Heart left ventricle (tissue), 16 donors: Measurements from ENCODE around the gene PKD2. TPM values are rescaled to one million over a fixed set of nuclear protein-coding genes. Genes with fewer than 3 reads are reported as not detected.

ENCODE experiments used
- ATAC-seq, 4 donors: fragments of 200-7000 bp; cut with Tn5 transposase; one replicate each; pipeline ENCODE4 v1.9.1; 2020 to 2022; ENCODE audit warnings: moderate library complexity in 4 of 4, mild to moderate bottlenecking in 3 of 4, moderate number of reproducible peaks in 1 of 4
- DNase-seq, 5 donors: peaks; one replicate each; pipeline ENCODE4 v3.0.0-alpha.2; 2020
- H3K27ac ChIP-seq, 12 donors: fragments of 200-600 bp; sonication (generic) in 4 of 12; one replicate each; pipeline versions ENCODE4 v1.5.0 to v1.8.0; 2016 to 2022; ENCODE audit warnings: mild to moderate bottlenecking in 2 of 12
- H3K27me3 ChIP-seq, 9 donors: fragments of 200-600 bp; sonication (generic) in 2 of 9; one replicate each; pipeline versions ENCODE4 v1.5.1 to v1.8.0; 2016 to 2022; ENCODE audit warnings: mild to moderate bottlenecking in 3 of 9
- H3K36me3 ChIP-seq, 9 donors: fragments of 200-600 bp; sonication (generic) in 2 of 9; one replicate each; pipeline versions ENCODE4 v1.5.0 to v1.8.0; 2018 to 2022; ENCODE audit warnings: mild to moderate bottlenecking in 2 of 9
- H3K4me1 ChIP-seq, 12 donors: fragments of 200-600 bp; sonication (generic) in 4 of 12; one replicate each; pipeline versions ENCODE4 v1.5.0 to v1.8.0; 2016 to 2022; ENCODE audit warnings: mild to moderate bottlenecking in 3 of 12
- H3K4me3 ChIP-seq, 12 donors: fragments of 200-600 bp; sonication (generic) in 4 of 12; one replicate each; pipeline versions ENCODE4 v1.5.0 to v1.8.0; 2017 to 2022; ENCODE audit warnings: mild to moderate bottlenecking in 9 of 12, moderate library complexity in 4 of 12
- H3K9me3 ChIP-seq, 12 donors: fragments of 200-600 bp; sonication (generic) in 4 of 12; one replicate each; pipeline versions ENCODE4 v1.5.0 to v1.8.0; 2016 to 2022; ENCODE audit warnings: mild to moderate bottlenecking in 1 of 12
- POLR2A ChIP-seq, 2 donors: fragments of 450-650 bp; IDR thresholded peaks; one replicate each; pipeline ENCODE4 v1.6.1; 2017; ENCODE audit warnings: antibody characterized with exemption in 2 of 2, mild to moderate bottlenecking in 2 of 2, moderate library complexity in 2 of 2
- WGBS, 4 donors: extraction: QIAGEN DNeasy Blood & Tissue Kit in 2 of 4; methylation state at CpG; one replicate each; pipeline versions ENCODE4 v1.1.5 to v1.1.7; 2013 to 2018; 5-methylcytosine and 5-hydroxymethylcytosine counted together
- intact Hi-C, 10 donors: fragments of 100-400 bp; cut with DNase I; formaldehyde crosslinking; loops; one replicate each; pipeline versions ENCODE4 v1.11.1 to v1.14.2; 2022
- polyA plus RNA-seq, 2 donors: library from polyadenylated mRNA; stranded (reverse); fragments of 200-250 nt; gene quantifications; one replicate each; pipeline ENCODE4 v1.2.3, GENCODE V29; 2013
- total RNA-seq, 9 donors: library from RNA; depleted of rRNA in 2 of 9; stranded (reverse); fragments of >200 nt in 2 of 9; fragmentation: NEBNext Ultra II Directional in 3 of 9; extraction: Animal tissue kit (Norgen Biotek cat#: 25700) in 3 of 9; gene quantifications; one replicate each; pipeline versions ENCODE4 v1.1.0 to v1.2.4, GENCODE V29; 2016 to 2023
- TF ChIP-seq, protein P1 (sequence below), 12 donors: fragments of 200-600 bp; sonication (generic) in 4 of 12; IDR thresholded peaks; one replicate each; pipeline versions ENCODE4 v1.5.0 to v1.8.0; 2018 to 2022; ENCODE audit warnings: antibody characterized with exemption in 12 of 12, mild to moderate bottlenecking in 5 of 12
- donor health status: ischemic (EF 13 %, LVEDD 7.1; RV severe dilation, severe dysfunction).
- donor health status: healthy with polysubstance abuse.
- donor health status: DM: no; HTN: yes; CAD: no.
- donor health status: DM: no; HTN: no; CAD: no.
- donor health status: ischemic (EF 25% LVEDD 6.9; RV normal size, moderate dysfunction).
- donor health status: ischemic (EF 25% LVEDD 5.7; RV mildly dilated, moderate dysfunction).
- donor health status: healthy.
- donor health status: DM: yes; HTN: yes; CAD: no.
- donor health status: ischemic (EF 35%, LVEDD 5.7; RV mildly dilated, moderate dysfunction).
- donor health status: nonischemic (EF 11% LVEDD 7.7; RV severe dilation, severe dysfunction).
- donor health status: DM: yes; HTN: yes; CAD: no.
- donor health status: PGD.
- donor health status: ischemic (EF 29% LVEDD 5.4; RV normal size, mild dysfunction).
- donor health status: nonischemic (EF 23%, LVEDD 6.1; RV moderate dilation, normal function).

Gene PKD2
- total and polyA plus RNA-seq, 11 donors, result 6.6 to 26.7 (median 15.1) TPM

- WGBS, 4 donors, result 73 to 80% (median 77%) methylated on average over 5 of the region's 5 CpGs
- H3K4me3 ChIP-seq, result peak overlapping the region in 3 of 12 donors; percentile 88 to 90 (median 90)
Measured at GRCh38 chr4:88009871-88010270, 2.4 kb downstream of the PKD2 start.

DNA sequence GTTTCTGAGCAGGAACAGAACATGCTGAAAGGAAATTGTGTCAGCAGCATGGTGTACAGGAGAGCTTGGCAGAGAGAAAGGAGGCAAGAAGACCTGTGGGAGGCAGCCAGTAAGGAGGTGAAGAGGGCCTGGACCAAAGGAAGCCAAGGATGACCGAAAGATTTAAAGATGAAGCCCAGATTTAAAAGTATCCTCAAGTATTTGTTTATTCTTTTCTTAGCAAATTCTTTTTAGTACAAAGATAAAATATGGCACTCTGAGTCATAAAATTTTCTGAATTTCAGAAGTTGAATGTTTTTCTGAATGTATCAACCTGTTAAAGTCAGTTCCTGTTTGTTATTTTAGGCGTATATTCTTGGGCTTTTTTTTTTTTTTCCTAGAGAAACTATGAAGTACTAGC lies 3.5 kb downstream of the PKD2 start:
- no peak for ATAC-seq
- no peak for DNase-seq
- intact Hi-C loops, result loop anchor here in 1 of 10 donors (5.0 kb wide), 1 partner anchor 441 kb away; no protein-coding TSS in a partner anchor
- Histone ChIP-seq H3K27ac (peak overlapping the region in 1 of 12 donors; percentile 56), H3K36me3 (no peaks in the 10 kb centered on the region), H3K9me3 (no peaks in the 10 kb centered on the region), H3K27me3 (no peaks in the 10 kb centered on the region), H3K4me3 (peak overlapping the region in 2 of 12 donors; percentile 88 to 90), H3K4me1 (peaks cover 0 to 67% (median 47%) of the 10 kb centered on the region in 12 donors)
- TF ChIP-seq POLR2A (IDR thresholded peaks at IDR 0.05), result no peak
- TF ChIP-seq, protein P1, sequence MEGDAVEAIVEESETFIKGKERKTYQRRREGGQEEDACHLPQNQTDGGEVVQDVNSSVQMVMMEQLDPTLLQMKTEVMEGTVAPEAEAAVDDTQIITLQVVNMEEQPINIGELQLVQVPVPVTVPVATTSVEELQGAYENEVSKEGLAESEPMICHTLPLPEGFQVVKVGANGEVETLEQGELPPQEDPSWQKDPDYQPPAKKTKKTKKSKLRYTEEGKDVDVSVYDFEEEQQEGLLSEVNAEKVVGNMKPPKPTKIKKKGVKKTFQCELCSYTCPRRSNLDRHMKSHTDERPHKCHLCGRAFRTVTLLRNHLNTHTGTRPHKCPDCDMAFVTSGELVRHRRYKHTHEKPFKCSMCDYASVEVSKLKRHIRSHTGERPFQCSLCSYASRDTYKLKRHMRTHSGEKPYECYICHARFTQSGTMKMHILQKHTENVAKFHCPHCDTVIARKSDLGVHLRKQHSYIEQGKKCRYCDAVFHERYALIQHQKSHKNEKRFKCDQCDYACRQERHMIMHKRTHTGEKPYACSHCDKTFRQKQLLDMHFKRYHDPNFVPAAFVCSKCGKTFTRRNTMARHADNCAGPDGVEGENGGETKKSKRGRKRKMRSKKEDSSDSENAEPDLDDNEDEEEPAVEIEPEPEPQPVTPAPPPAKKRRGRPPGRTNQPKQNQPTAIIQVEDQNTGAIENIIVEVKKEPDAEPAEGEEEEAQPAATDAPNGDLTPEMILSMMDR (IDR thresholded peaks at IDR 0.05), result no peak
- WGBS, 4 donors, result 37 to 81% (median 57%) methylated on average over 2 of the region's 2 CpGs

More at GRCh38 chr4:88009871-88010270, 2.4 kb downstream of the PKD2 start:
- intact Hi-C loops, result loop anchor here in 1 of 10 donors (5.0 kb wide), 1 partner anchor 442 kb away; no protein-coding TSS in a partner anchor
- ATAC-seq (no peak), DNase-seq (no peak)
- Histone ChIP-seq H3K27ac (peak overlapping the region in 1 of 12 donors; percentile 56), H3K9me3 (no peaks in the 10 kb centered on the region), H3K4me1 (peaks cover 0 to 69% (median 43%) of the 10 kb centered on the region in 12 donors), H3K36me3 (no peaks in the 10 kb centered on the region), H3K27me3 (no peaks in the 10 kb centered on the region)
- TF ChIP-seq, protein P1 (IDR thresholded peaks at IDR 0.05), result no peak
- TF ChIP-seq POLR2A (IDR thresholded peaks at IDR 0.05), result no peak

GRCh38 chr4:88012647-88013046 lies 5.2 kb downstream of the PKD2 start:
- H3K27ac ChIP-seq, result peak overlapping the region in 1 of 12 donors; percentile 46

GRCh38 chr4:88014386-88014905 lies 7.0 kb downstream of the PKD2 start:
- no peak for ATAC-seq
- peaks cover 0 to 2% (median 0%) of the 10 kb centered on the region in 9 donors for H3K36me3 ChIP-seq
- intact Hi-C loops, result loop anchor here in 1 of 10 donors (5.0 kb wide), 1 partner anchor 438 kb away; no protein-coding TSS in a partner anchor
- no peaks in the 10 kb centered on the region for H3K27me3 ChIP-seq
- H3K27ac ChIP-seq, result peak overlapping the region in 1 of 12 donors; percentile 88
- no peak for TF ChIP-seq POLR2A (IDR thresholded peaks at IDR 0.05)
- TF ChIP-seq, protein P1 (IDR thresholded peaks at IDR 0.05), result no peak
- H3K4me3 ChIP-seq, result no peak overlapping the region
- no peak for DNase-seq
- H3K4me1 ChIP-seq, result peaks cover 3 to 78% (median 58%) of the 10 kb centered on the region in 12 donors
- H3K9me3 ChIP-seq, result no peaks in the 10 kb centered on the region
- WGBS, 4 donors, result 93 to 97% (median 95%) methylated on average over 3 of the region's 3 CpGs

More at GRCh38 chr4:88012647-88013046, 5.2 kb downstream of the PKD2 start:
- Histone ChIP-seq H3K9me3 (no peaks in the 10 kb centered on the region), H3K4me3 (no peak overlapping the region), H3K4me1 (peaks cover 0 to 69% (median 53%) of the 10 kb centered on the region in 12 donors), H3K36me3 (no peaks in the 10 kb centered on the region), H3K27me3 (no peaks in the 10 kb centered on the region)
- no peak for ATAC-seq
- DNase-seq, result no peak
- TF ChIP-seq, protein P1 (IDR thresholded peaks at IDR 0.05), result no peak
- no peak for TF ChIP-seq POLR2A (IDR thresholded peaks at IDR 0.05)
- WGBS, 4 donors, result 83 to 91% (median 87%) methylated on average over 3 of the region's 3 CpGs
- intact Hi-C loops, result loop anchor here in 1 of 10 donors (5.0 kb wide), 1 partner anchor 440 kb away; no protein-coding TSS in a partner anchor
